ENCODE results near the gene PTPRK.

DNA sequence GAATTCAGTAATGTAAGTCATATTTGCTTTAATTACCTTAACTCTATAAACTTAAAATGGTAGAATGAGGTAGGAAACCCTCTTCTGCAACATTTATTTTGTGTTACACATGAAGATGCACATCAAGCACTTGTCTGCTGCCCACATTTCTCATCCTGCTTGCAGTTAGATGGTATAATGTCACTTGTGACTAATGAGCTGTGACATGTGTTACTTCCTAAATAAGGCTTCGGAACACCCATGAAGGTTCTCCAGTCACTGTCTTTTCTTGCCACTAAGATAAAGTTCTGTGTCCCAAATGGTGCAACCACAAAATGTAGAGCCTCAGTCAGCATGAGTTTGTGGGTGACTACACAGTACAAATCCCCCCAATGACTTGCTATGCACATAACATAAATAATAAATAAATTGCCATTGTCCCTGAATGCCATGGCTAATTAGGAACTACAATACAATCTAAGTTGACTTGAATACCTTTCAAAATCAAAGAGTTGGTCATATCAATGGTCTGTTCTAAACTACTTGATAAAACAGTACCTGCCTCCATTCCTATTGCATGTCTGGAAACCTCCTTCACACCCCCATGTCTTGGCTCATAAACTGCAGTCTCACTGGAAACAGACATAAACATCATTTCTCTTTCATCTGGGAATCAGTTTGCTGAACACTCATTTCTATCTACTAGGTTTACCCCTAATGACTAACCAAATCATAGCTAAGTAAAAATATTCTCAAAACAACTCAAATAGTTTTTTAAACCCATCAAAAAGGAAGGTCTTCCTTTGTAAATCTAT, 157.2 kb downstream of the PTPRK start:
- TF ChIP-seq SP1 (IDR thresholded peaks at IDR 0.05) (no peak), ARNT (IDR thresholded peaks at IDR 0.05) (no peak), FOXM1 (IDR thresholded peaks at IDR 0.05; ENCODE audit: borderline replicate concordance) (no peak), CTBP1 (IDR thresholded peaks at IDR 0.05; ENCODE audit: borderline replicate concordance) (no peak), BHLHE40 (IDR thresholded peaks at IDR 0.05; ENCODE audit: borderline replicate concordance) (no peak), ZNF384 (IDR thresholded peaks at IDR 0.05) (no peak), TARDBP (IDR thresholded peaks at IDR 0.05) (no peak), FOXK2 (IDR thresholded peaks at IDR 0.05) (no peak), ELF4 (IDR thresholded peaks at IDR 0.05) (no peak)
- TF ChIP-seq, protein P1, sequence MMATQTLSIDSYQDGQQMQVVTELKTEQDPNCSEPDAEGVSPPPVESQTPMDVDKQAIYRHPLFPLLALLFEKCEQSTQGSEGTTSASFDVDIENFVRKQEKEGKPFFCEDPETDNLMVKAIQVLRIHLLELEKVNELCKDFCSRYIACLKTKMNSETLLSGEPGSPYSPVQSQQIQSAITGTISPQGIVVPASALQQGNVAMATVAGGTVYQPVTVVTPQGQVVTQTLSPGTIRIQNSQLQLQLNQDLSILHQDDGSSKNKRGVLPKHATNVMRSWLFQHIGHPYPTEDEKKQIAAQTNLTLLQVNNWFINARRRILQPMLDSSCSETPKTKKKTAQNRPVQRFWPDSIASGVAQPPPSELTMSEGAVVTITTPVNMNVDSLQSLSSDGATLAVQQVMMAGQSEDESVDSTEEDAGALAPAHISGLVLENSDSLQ (IDR thresholded peaks at IDR 0.05), result no peak

Data from HEK293T (cell line).